ENCODE results near the gene MRPS34. TPM values are rescaled to one million over a fixed set of nuclear protein-coding genes. Genes with fewer than 3 reads are reported as not detected.

The MRPS34 gene
- total RNA-seq (100 to 1,000 TPM in 1 of 5 donors, 10 to 100 TPM in 4; 21.1 to 204 (median 64.7) TPM), polyA plus RNA-seq (100 to 1,000 TPM; 120 to 155 (median 126) TPM)
- long read RNA-seq, donor 1, transcript MRPS34-202 (3 exons, 1,024 nt): major isoform, 14 of 16 reads
- long read RNA-seq, donor 1, partial matches to known transcripts: 0 of 16 reads
- long read RNA-seq, donor 1, other reads (novel, unspliced or antisense): 0 of 16 reads
- long read RNA-seq, donor 2, transcript MRPS34-203 (2 exons, 713 nt): minor isoform, 6 of 45 reads
- long read RNA-seq, donor 2, transcript MRPS34-202 (3 exons, 1,024 nt): major isoform, 37 of 45 reads
- long read RNA-seq, donor 2, partial matches to known transcripts: 0 of 45 reads
- long read RNA-seq, donor 2, other reads (novel, unspliced or antisense): 0 of 45 reads
- long read RNA-seq, donor 3, transcript MRPS34-202 (3 exons, 1,024 nt): major isoform, 27 of 28 reads
- long read RNA-seq, donor 3, partial matches to known transcripts: 0 of 28 reads
- long read RNA-seq, donor 3, other reads (novel, unspliced or antisense): 0 of 28 reads
- long read RNA-seq, donor 4, partial matches to known transcripts: 0 of 3 reads
- long read RNA-seq, donor 4, other reads (novel, unspliced or antisense): 0 of 3 reads
- long read RNA-seq, donor 5, transcript MRPS34-202 (3 exons, 1,024 nt): major isoform, 34 of 41 reads
- long read RNA-seq, donor 5, partial matches to known transcripts: 0 of 41 reads
- long read RNA-seq, donor 5, other reads (novel, unspliced or antisense): 0 of 41 reads
- long read RNA-seq, donor 6, transcript MRPS34-202 (3 exons, 1,024 nt): major isoform, 79 of 84 reads
- long read RNA-seq, donor 6, partial matches to known transcripts: 0 of 84 reads
- long read RNA-seq, donor 6, other reads (novel, unspliced or antisense): 0 of 84 reads
- long read RNA-seq, donor 7, transcript MRPS34-202 (3 exons, 1,024 nt): major isoform, 39 of 48 reads
- long read RNA-seq, donor 7, transcript MRPS34-203 (2 exons, 713 nt): minor isoform, 8 of 48 reads
- long read RNA-seq, donor 7, partial matches to known transcripts: 0 of 48 reads
- long read RNA-seq, donor 7, other reads (novel, unspliced or antisense): 0 of 48 reads
- long read RNA-seq, donor 8, transcript MRPS34-202 (3 exons, 1,024 nt): major isoform, 40 of 48 reads
- long read RNA-seq, donor 8, partial matches to known transcripts: 0 of 48 reads
- long read RNA-seq, donor 8, other reads (novel, unspliced or antisense): 5 of 48 reads
- long read RNA-seq, donor 9, transcript MRPS34-202 (3 exons, 1,024 nt): major isoform, 29 of 33 reads
- long read RNA-seq, donor 9, partial matches to known transcripts: 0 of 33 reads
- long read RNA-seq, donor 9, other reads (novel, unspliced or antisense): 0 of 33 reads
- long read RNA-seq, donor 10, transcript MRPS34-202 (3 exons, 1,024 nt): major isoform, 18 of 24 reads
- long read RNA-seq, donor 10, transcript MRPS34-203 (2 exons, 713 nt): minor isoform, 6 of 24 reads
- long read RNA-seq, donor 10, partial matches to known transcripts: 0 of 24 reads
- long read RNA-seq, donor 10, other reads (novel, unspliced or antisense): 0 of 24 reads

- H3K4me1 ChIP-seq: peaks cover 35 to 62% (median 59%) of the 10 kb centered on the region in 4 donors
- TF ChIP-seq POLR2A (IDR thresholded peaks at IDR 0.05) (no peak), EP300 (IDR thresholded peaks at IDR 0.05) (no peak), POLR2AphosphoS5 (IDR thresholded peaks at IDR 0.05) (peak; percentile 70 to 94 (median 72))
- TF ChIP-seq, protein P1, sequence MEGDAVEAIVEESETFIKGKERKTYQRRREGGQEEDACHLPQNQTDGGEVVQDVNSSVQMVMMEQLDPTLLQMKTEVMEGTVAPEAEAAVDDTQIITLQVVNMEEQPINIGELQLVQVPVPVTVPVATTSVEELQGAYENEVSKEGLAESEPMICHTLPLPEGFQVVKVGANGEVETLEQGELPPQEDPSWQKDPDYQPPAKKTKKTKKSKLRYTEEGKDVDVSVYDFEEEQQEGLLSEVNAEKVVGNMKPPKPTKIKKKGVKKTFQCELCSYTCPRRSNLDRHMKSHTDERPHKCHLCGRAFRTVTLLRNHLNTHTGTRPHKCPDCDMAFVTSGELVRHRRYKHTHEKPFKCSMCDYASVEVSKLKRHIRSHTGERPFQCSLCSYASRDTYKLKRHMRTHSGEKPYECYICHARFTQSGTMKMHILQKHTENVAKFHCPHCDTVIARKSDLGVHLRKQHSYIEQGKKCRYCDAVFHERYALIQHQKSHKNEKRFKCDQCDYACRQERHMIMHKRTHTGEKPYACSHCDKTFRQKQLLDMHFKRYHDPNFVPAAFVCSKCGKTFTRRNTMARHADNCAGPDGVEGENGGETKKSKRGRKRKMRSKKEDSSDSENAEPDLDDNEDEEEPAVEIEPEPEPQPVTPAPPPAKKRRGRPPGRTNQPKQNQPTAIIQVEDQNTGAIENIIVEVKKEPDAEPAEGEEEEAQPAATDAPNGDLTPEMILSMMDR (IDR thresholded peaks at IDR 0.05): peak in 6 of 7 experiments; percentile 10 to 79 (median 66)
- peak within 1 kb of the TSS; percentile 75 to 98 (median 94) for H3K4me3 ChIP-seq
- peak; percentile 88 to 95 for DNase-seq
- 0 to 2% (median 0%) methylated on average over 26 to 108 of the region's 108 CpGs for WGBS, 5 donors
- H3K9me3 ChIP-seq: no peaks in the 10 kb centered on the region
- intact Hi-C loops (cut with DNase I; ENCODE audit: low total_unique reads): no loop called here
- H3K27me3 ChIP-seq: no peaks in the 10 kb centered on the region
- H3K36me3 ChIP-seq: peaks cover 31 to 53% (median 50%) of the 10 kb centered on the region in 4 donors
- peak within 1 kb of the TSS; percentile 92 to 97 (median 95) for H3K27ac ChIP-seq
These were observed at the start of gene MRPS34 for GRCh38 chr16:1772908-1773702. TSS of gene MRPS34 (minus strand) at chr16:1773134. CDS start at chr16:1773119, 15 bp downstream.

GRCh38 chr16:1821861-1822611 is 49.1 kb upstream of the MRPS34 start:
- no peak for DNase-seq
- 90 to 92% (median 92%) methylated on average over 21 to 24 of the region's 24 CpGs for WGBS, 5 donors
- TF ChIP-seq POLR2A (IDR thresholded peaks at IDR 0.05) (no peak), POLR2AphosphoS5 (IDR thresholded peaks at IDR 0.05) (no peak), EP300 (IDR thresholded peaks at IDR 0.05) (no peak)
- TF ChIP-seq, protein P1 (IDR thresholded peaks at IDR 0.05): no peak
- H3K9me3 ChIP-seq: no peaks in the 10 kb centered on the region
- no peak overlapping the region for H3K27ac ChIP-seq
- peaks cover 20 to 60% (median 60%) of the 10 kb centered on the region in 4 donors for H3K36me3 ChIP-seq
- H3K27me3 ChIP-seq: no peaks in the 10 kb centered on the region
- H3K4me1 ChIP-seq: peaks cover 10 to 28% (median 25%) of the 10 kb centered on the region in 4 donors
- H3K4me3 ChIP-seq: no peak overlapping the region
- intact Hi-C loops (cut with DNase I; ENCODE audit: low total_unique reads): no loop called here

- intact Hi-C loops (cut with DNase I; ENCODE audit: low total_unique reads): no loop called here
- peaks cover 29 to 72% (median 71%) of the 10 kb centered on the region in 4 donors for H3K36me3 ChIP-seq
- WGBS, 5 donors: 87 to 94% (median 91%) methylated on average over 7 to 12 of the region's 12 CpGs
These were observed 48.0 kb upstream of the MRPS34 start for GRCh38 chr16:1820946-1821290.

More at GRCh38 chr16:1820946-1821290, 48.0 kb upstream of the MRPS34 start:
- no peak overlapping the region for H3K4me3 ChIP-seq
- H3K27ac ChIP-seq: no peak overlapping the region
- H3K9me3 ChIP-seq: no peaks in the 10 kb centered on the region
- H3K27me3 ChIP-seq: no peaks in the 10 kb centered on the region
- no peak for DNase-seq
- H3K4me1 ChIP-seq: peaks cover 10 to 27% (median 24%) of the 10 kb centered on the region in 4 donors
- no peak for TF ChIP-seq POLR2AphosphoS5 (IDR thresholded peaks at IDR 0.05)
- TF ChIP-seq, protein P1 (IDR thresholded peaks at IDR 0.05): no peak
- TF ChIP-seq POLR2A (IDR thresholded peaks at IDR 0.05): no peak
- TF ChIP-seq EP300 (IDR thresholded peaks at IDR 0.05): no peak

Data from stomach (tissue), 19 donors.